HPDE6-E6E7 (cell line): ENCODE measurements around the gene DNASE2B.
"Not testable (repeated sequence)": the region's sequence is repeated elsewhere in the genome, so short reads cannot be mapped to it uniquely, and the experiment has no call there.

ENCODE experiments used
- DNase-seq: peaks from one replicate; pipeline ENCODE4 v3.0.0; 2011; ENCODE audit warnings: missing footprints; ENCODE audit errors: extremely low spot score

DNASE2B gene

DNA sequence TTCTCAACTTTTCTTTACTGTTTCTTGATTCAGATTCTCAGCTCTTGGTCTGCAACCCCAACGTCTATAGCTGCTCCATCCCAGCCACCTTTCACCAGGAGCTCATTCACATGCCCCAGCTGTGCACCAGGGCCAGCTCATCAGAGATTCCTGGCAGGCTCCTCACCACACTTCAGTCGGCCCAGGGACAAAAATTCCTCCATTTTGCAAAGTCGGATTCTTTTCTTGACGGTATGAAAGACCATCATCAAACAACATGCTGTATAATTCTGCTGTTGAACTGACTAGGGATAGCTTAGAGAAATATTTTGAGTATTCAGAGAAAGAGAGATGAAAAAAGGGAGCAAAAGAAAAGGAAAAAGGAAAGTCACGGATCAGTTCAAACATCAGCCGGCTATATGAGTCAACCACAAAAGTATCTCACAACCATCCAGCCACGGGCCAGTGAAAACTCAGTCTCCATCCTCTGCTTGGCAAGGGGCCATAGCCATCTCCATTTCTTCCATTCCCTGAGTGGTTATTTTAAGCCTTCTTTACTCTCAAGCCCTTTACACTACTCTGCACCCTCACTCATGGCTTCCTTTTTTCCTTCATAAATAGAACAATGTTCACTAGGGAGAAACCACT is 14.1 kb downstream of the DNASE2B start:
- DNase-seq, result no peak

DNA sequence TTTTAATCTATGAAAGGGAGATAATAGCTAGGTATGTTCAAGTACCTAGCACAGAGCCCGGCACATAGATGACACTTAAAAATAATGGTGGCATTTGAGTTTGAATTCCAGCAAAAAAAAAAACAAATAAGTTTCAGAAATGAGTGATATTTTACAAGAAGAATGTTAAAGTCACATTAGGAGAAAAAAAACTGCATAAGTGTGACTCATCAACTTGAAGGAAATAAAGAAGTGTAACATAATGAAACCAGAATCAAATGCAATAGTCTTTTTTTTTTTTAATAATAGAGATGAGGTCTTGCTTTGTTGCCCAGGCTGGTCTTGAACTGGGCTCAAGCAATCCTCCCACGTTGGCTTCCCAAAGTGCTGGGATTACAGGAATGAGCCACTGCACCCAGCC is 17.1 kb downstream of the DNASE2B start:
- no peak for DNase-seq

DNA sequence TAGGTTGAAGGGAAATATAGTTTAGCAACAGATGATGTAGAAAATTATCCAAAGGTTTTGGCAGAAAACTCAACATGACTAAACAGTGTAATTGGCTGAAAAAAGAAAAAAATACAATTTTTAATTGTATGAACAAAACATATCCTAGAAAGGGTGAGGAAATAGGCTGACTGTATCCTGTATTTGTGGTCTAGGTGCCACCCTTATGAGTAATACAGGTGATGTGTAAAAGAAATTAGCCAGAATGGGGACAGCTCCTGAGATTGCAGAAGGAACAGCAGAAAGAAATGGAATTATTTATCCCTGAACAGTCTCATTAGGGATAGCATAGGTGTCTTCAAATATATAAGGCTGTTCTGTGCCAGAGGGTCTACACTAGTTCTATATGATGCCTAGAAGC is 24.6 kb downstream of the DNASE2B start:
- peak; percentile 74 for DNase-seq

DNA sequence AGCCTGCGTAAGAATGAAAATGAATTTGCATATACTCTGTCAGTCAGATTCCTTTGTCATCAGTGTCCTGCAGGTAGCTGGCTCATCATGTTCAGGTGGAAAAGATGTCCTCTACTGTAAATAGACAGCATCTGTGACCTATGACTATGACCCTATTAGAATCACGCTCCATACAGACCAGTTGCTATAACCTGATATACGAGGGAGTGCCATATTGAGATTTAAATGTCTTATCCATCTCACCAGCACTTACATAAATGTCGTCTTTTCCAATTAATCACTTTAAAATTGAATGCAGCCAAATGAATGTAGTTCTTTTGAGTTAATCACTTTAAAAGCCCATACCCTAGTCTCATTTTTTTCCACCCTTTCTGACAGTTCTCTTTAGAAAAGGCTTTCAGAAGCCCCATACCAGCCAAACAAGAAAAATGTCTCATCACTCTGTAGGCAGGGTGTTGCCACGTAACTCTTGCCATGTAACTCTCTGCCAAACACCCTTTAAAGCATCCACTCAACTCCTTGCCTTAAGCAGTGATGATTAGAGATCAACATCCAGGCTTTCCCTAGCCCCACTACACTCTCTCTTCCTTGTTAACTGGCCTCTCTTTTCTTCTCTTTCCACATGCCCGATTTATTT is 26.3 kb downstream of the DNASE2B start:
- no peak for DNase-seq

DNA sequence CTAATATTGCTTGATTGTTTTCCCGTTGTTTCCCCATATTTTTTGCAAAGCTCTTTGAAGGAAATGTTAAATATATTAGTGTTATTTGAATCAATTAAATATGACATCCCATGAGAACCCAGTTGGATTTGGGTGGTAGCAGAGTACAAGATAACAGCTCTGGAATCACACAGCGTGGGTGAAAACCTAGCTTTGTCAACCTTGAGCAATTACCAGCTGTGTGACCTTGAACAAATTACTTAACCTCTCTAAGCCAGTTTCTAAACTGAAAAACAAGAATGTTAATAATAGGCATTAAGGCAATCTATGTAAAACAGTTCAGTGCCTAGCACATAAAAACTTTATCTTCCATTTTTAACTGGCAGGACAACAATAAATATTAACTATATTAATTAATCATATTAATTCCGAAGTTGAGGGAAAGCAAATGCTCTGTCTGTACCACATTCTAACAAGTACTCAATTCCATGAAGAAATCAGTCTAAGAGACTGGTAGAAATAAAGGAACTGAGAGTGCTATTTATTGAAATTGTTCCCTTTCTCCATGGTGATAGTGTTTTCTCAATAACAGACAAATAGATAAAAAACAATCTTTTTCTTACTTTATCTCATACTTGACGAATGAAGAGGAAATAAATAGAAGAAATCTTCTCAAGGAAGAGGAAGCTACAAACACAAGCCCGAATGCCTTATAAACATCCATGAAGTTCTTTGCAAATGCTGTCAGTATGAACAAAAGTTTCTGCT is 27.0 kb downstream of the DNASE2B start:
- no peak for DNase-seq

DNA sequence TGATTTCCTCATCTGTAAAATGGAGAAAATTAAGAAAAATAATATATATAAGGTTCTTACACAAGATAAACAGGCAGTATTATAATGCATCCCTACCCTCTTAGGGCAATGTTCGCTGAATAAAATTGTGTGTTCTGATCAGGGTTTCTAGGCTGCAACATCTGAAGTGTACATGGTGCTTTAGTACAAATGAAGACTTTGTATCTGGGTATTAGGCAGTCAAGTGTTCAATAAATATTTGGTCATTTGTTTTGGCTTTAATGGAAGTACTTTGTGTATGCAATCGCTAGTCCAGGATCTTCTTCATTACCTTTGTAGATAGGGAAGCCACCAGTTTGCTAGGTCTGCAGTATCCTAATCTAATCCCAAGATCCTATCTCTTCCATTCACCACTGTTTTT is 28.1 kb downstream of the DNASE2B start:
- no peak for DNase-seq

DNA sequence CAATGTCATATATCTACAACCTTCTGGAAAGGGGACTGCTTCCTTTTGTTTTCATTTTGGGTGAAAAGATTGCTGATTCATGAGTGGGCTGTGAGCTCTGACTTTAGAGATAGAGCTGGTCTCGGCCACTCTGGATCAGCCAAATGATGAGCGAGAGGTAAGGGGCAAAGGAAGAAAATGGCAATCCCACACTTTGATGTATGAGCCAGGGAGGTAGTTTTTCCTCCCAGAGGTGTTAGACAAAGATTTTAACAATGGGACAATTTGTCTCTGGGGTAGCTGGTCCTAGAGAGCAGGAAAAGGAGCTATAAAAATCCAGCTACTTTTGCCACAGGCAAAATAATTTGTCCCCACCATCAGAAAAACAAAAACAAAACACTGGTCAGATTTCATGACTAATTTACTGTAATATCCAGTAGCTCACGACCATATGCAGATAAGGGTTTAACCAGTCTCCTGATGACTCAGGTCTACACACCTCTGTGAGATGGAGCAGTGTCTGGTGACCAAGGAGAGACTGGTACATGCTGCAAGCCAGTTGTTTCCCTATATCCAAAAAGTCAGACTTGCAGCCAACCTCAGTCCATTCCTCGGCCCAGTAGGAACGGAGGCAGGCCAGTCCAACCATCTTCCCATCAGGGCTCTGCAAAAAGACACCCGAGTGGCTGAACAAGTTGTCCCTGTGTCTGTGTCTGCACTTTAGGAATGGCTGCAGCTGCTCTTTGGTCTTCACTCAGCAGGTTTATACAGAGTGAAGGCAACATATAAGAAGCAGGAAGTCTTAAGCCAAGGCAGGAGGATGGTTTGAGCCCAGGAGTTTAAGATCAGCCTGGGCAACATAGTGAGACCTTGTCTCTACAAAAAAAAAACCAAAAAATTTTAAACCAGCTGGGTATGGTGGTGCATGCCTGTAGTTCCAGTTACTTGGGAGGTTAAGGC is 29.2 kb downstream of the DNASE2B start:
- DNase-seq, result peak; percentile 58

DNA sequence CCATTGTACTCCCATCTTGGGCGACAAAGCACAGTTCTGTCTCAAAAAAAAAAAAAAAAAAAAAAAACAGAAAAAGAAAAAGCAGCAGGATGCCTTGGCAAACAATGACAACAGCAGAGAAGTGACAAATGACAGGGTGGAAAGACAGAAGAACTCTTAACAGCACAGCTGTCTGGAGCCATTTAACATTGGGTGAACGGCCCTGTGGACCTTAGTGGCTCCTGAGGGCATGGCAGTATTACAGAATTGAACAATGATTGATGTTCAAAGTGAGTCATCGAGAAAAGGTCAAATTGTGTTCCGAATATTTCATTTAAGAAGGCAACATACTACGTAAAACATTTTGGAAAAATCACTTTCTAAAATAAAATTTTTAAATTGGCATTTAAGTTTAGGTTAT is 30.0 kb downstream of the DNASE2B start:
- DNase-seq, result no peak

DNA sequence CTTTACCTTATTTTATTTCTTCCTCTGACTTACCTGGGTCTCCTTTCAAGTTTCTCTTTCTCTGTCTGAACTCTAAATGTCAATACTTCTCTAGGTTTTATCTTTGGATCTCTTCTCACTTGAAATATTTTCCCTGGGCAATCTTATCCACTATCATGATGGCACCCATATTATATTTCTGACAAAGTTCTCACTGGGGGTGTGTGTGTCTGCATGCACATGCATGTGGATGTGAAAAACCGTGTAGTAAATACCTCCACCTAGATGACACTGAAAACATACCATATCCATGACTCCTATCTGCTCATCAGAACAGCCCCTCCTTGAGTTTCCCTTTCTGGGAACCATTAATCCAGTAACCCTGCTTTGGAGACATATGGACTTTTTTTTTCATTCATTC is 30.9 kb downstream of the DNASE2B start:
- DNase-seq, result no peak

DNA sequence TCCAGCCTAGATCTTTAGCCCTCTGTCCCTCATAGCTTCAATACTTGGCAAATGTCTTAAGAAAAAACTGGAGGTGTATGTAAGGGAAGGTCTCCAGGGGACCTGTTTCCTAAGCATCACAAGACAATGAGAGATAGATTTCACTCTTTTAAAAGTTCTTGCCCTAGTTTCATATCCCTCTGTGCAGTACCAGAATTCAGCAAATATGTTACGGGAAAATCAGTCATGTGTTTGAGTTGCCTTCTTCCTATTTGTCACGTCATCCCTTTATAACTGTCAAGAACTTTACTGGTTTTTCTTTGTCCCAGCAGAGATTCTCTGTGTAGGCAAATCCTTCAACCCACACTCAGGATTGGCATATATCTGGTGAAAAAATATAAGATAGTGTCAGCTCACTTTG is 32.3 kb downstream of the DNASE2B start:
- DNase-seq, result no peak

DNA sequence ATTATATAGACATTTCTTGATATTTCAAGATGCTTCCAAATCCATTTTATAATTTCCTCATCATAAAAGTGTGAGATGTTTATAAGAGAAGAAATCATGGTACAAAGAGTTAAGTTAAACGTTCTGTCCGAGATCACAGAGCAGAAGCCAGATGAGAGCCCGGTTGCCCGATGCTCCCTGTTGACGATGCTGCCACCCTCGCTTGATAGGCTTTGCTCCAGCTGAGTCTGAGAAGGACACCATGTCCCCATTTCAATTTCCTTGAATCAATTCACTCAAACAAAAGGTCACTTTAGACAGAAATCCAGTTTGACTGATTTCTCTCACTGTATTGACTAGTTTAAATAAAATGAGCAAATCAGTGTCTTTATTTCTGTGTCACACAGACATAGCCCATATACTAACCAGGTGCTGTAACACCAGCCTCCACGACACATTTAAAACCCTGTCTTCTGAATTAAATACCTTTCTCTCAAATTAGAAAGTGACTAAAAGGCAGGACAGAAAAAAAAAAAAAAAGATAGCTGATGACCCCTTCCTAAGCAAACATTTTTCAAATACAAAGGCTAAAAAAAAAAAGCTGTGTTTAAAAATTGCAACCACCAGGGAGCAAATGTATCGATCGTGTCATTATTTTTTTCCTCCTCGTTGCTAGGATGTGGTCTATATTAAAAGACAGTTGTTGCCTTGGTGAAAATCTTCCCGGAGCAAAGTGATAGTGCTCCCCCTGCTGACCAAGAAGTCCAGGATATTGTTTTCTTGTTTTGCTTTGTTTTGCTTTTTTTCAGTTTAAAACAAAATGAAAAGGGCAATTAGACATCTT is 35.2 kb downstream of the DNASE2B start:
- no peak for DNase-seq

DNA sequence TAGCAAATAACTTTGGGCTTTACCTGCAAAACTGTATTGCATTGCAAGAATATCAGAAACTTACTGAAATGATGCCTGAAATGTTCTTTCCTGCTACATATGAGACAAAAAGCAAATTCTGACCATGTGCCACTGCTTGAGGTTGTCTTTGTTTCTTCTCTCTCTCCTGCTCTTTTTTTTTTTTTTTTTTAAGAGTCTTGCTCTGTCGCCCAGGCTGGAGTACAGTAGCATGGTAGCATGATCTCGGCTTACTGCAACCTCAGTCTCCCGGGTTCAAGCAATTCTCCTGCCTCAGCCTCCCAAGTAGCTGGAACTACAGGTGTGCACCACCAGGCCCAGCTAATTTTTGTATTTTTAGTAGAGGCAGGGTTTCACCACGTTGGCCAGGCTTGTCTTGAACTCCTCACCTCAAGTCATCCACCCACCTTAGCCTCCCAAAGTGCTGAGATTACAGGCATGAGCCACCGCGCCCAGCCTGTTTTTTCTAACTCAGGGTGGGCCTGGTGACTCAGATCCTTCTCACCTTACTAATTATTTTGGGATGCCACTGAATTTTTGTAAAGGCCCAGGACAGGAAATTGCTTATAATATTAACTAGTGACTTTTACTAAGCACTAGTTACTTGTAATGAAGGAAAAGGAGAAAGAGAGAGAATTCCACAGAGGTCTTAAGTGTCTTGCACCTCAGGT is 35.9 kb downstream of the DNASE2B start:
- DNase-seq, result no peak

DNA sequence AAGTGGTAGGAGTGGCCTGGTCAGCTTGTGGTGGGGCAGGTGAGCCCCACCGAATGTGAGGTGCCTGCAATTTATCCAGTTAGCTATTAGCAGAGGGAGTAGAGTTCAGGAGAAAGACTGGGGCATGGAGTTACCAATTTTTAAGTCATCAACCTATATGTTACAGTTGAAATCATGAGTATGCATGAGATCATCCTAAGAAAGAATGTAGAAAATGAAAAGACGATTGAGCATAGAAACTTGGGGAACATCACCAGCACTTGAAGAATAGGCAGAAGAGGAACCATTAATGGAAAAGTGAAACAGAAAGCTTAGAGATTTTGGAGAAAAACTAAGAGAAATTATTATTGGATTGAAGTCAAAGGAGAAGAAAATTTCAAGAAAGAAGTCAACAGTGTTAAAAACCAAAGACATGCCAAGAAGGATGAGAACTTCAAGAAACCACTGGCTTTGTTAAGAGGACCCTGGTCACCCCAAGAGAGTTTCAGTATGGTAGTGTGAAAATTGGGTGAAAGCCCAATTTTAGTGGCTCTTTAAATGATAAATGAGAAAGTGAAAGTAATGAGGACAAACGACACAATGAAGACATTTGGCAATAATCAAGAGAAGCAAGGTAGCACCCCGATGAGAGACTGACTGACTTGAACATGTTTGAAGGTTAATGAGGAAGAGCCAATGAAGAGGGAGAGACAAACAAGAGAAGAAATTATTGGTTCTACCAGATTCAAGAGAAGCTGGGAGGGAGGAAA is 36.7 kb downstream of the DNASE2B start:
- DNase-seq, result no peak

DNA sequence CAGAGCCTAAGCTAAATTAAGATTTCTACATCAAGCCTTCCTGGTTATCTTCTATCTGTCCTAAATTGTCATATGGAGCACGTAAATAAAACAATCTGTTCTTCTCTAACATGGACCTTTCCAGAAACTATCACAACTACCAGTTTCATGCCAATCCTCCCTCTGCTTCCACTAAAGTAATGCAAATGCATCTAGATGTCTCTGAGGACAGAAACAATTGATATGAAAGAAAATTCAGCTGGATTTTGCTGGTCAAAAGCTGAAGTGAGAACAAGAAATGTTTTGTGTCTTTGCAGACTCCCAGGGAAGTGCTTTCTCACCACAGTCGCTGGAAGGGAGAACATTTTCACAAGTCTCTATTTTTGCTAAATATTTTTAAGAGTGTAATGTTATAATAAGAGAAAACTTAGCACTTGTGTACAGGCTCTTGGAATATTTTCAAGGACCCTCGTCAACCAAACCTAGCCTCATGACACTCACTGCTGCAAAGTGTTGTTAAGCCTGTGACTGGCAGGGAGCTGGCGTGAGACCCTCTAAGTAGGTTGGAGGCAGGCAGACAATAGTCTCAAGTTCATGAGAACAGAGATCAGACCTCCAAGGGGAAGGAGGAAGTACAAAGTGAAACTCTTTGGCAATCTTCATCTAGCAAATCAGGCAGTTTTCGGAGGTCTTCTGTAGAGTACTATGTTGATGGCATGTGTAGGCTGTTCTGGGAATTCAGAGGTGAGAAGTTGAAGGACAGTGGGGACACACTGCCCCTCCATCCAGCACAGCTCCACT is 38.8 kb downstream of the DNASE2B start:
- DNase-seq, result no peak

DNA sequence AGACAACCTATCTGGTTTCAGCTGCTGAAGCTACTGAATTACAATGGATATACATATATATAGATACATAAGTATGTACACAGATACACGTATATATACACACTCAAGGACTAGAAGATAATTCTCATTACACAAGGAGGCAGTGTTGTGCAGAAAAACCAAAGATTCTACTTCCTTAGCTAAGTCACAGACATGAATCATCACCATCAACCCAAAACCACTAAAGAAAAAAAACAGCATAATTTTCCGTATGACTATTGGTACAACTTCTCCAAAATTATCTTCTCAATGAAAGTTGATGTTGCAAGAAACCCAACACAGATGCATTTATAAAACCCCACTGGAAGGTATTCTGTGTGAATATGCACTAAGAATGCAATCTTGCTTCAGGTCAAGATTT is 44.0 kb downstream of the DNASE2B start:
- DNase-seq, result peak; percentile 53

DNA sequence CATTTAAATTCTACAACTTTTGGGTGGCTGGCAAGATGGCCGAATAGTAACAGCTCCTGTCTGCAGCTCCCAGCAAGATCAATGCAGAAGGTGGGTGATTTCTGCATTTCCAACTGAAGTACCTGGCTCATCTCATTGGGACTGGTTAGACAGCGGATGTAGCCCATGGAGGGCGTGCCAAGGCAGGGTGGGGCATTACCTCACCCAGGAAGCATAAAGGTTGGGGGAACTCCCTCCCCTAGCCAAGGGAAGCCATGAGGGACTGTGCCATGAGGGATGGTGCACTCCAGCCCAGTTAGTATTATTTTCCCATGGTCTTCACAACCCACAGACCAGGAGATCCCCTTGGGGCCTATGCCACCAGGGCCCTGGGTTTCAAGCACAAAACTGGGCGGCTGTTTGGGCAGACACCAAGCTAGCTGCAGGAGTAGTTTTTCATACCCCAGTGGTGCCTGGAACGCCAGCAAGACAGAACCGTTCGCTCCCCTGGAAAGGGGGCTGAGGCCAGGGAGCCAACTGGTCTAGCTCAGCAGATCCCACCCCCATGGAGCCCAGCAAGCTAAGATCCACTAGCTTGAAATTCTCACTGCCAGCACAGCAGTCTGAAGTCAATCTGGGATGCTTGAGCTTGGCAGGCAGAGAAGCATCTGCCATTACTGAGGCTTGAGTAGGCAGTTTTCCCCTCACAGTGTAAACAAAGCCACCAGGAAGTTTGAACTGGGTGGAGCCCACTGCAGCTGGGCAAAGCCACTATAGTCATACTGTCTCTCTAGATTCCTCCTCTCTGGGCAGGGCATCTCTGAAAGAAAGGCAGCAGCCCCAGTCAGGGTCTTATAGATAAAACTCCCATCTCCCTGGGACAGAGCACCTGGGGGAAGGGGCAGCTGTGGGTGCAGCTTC is 44.7 kb downstream of the DNASE2B start:
- not testable (repeated sequence) for DNase-seq

DNA sequence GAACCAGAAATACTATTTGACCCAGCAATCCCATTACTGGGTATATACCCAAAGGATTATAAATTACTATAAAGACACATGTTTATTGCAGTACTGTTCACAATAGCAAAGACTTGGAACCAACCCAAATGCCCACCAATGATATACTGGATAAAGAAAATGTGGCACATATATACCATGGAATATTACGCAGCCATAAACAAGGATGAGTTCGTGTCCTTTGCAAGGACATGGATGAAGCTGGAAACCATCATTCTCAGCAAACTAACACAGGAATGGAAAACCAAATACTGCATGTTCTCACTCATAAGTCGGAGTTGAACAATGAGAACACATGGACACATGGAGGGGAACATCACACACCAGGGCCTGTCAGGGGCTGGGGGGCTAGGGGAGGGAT is 50.4 kb downstream of the DNASE2B start:
- not testable (repeated sequence) for DNase-seq

DNA sequence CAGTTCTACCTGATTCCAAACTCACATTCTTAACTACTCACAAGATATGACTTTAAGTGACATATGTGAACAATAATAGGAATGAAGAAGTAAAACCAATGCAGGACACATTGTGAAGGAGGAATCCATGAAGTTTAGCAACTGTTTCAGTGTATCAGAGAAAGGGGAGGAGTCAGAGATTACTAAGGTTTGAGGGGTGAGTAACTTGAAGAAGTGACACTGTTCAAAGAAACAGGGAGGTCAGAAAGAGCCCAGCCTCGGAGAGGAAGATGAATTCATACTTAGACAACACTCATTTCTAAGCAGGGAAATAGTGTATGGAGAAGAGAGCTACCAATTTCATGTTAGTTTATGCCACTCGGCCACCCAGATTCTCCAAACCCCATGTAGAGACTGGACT is 52.6 kb downstream of the DNASE2B start:
- no peak for DNase-seq
